K562 (cell line): ENCODE measurements around the gene ACP4. TPM values are rescaled to one million over a fixed set of nuclear protein-coding genes. Genes with fewer than 3 reads are reported as not detected.

Source experiments
- BRD4 ChIP-seq: fragments of 200-600 bp; sonication (generic); IDR thresholded peaks from 2 replicates; pipeline ENCODE4 v1.6.1; 2017; ENCODE audit warnings: inconsistent platforms
- EGR1 ChIP-seq: fragments of 450-650 bp; conservative IDR thresholded peaks from 2 replicates; pipeline ENCODE4 v1.6.1; 2017; ENCODE audit warnings: mild to moderate bottlenecking
- ESRRB ChIP-seq: fragments of 250-450 bp; sonication (Bioruptor Pico); IDR thresholded peaks from 2 replicates; pipeline ENCODE4 v1.5.0; 2020; ENCODE audit warnings: mild to moderate bottlenecking, moderate library complexity, borderline replicate concordance
- FUS ChIP-seq: fragments of 200-400 bp; formaldehyde crosslinking; optimal IDR thresholded peaks from 2 replicates; pipeline ENCODE3; 2017; ENCODE audit warnings: low read depth, low read length
- GATAD2A ChIP-seq: fragments of 450-650 bp; IDR thresholded peaks from 2 replicates; pipeline ENCODE4 v1.6.1; 2017
- HNRNPL ChIP-seq: fragments of 200-400 bp; formaldehyde crosslinking; IDR thresholded peaks from 2 replicates; pipeline ENCODE4 v1.6.1; 2017; ENCODE audit warnings: low read depth, mild to moderate bottlenecking, low read length
- HSF4 ChIP-seq: fragments of 250-450 bp; sonication (Bioruptor Pico); IDR thresholded peaks from 2 replicates; pipeline ENCODE4 v2.1.2; 2022; ENCODE audit warnings: mild to moderate bottlenecking, moderate library complexity, borderline replicate concordance
- ILK ChIP-seq: fragments of 450-650 bp; IDR thresholded peaks from 2 replicates; pipeline ENCODE4 v1.6.1; 2016; ENCODE audit warnings: missing genetic modification characterization, low read depth, mild to moderate bottlenecking, missing compliant biosample characterization, moderate library complexity, borderline replicate concordance
- MAFG ChIP-seq: fragments of 450-650 bp; conservative IDR thresholded peaks from 2 replicates; pipeline ENCODE4 v1.6.1; 2016; ENCODE audit warnings: missing genetic modification characterization, missing compliant biosample characterization
- MAZ ChIP-seq, 2 experiments: fragments of 450-650 bp in 1 of 2; sonication (generic) in 1 of 2; formaldehyde crosslinking; IDR thresholded peaks in 1 of 2; conservative IDR thresholded peaks in 1 of 2; 2 replicates each; pipeline versions ENCODE4 v1.4.0 to v1.5.0; 2020; ENCODE audit warnings: mild to moderate bottlenecking in 1 of 2, missing genetic modification reagents in 1 of 2
- MLX ChIP-seq, 2 experiments: fragments of 450-650 bp in 1 of 2; sonication (generic) in 1 of 2; formaldehyde crosslinking; conservative IDR thresholded peaks; 2 replicates each; pipeline versions ENCODE4 v1.4.0 to v1.8.1; 2020 to 2022; ENCODE audit warnings: mild to moderate bottlenecking in 1 of 2, missing genetic modification reagents in 1 of 2
- NRF1 ChIP-seq, 2 experiments: fragments of 450-650 bp; IDR thresholded peaks in 1 of 2; conservative IDR thresholded peaks in 1 of 2; 2 replicates each; pipeline ENCODE4 v1.6.1; 2014; ENCODE audit warnings: mild to moderate bottlenecking in 2 of 2
- PYGO2 ChIP-seq: fragments of 450-650 bp; IDR thresholded peaks from 2 replicates; pipeline ENCODE4 v1.6.1; 2016; ENCODE audit warnings: mild to moderate bottlenecking, missing genetic modification characterization, moderate library complexity, missing compliant biosample characterization
- RBBP5 ChIP-seq: fragments of 200-600 bp; sonication (generic); IDR thresholded peaks from 2 replicates; pipeline ENCODE4 v1.6.1; 2012; ENCODE audit warnings: borderline replicate concordance, mild to moderate bottlenecking, low read length, control low read depth, inconsistent platforms; ENCODE audit not compliant: insufficient read depth, poor library complexity, severe bottlenecking
- SMAD1 ChIP-seq: fragments of 150-350 bp; IDR thresholded peaks from 2 replicates; pipeline ENCODE4 v1.6.1; 2014; ENCODE audit warnings: low read length, low read depth; ENCODE audit not compliant: partially characterized antibody
- SMC3 ChIP-seq: conservative IDR thresholded peaks from 2 replicates; pipeline ENCODE4 v1.6.1; 2011; ENCODE audit warnings: low read depth, low read length, improper control_type of control experiment; ENCODE audit not compliant: insufficient read depth
- TAF1 ChIP-seq: IDR thresholded peaks from 2 replicates; pipeline ENCODE4 v1.6.1; 2011; ENCODE audit warnings: mild to moderate bottlenecking, low read length, moderate library complexity; ENCODE audit not compliant: insufficient read depth, control insufficient read depth, severe bottlenecking; ENCODE audit errors: extremely low read depth
- THRAP3 ChIP-seq: fragments of 450-650 bp; IDR thresholded peaks from 2 replicates; pipeline ENCODE4 v1.6.1; 2016; ENCODE audit warnings: mild to moderate bottlenecking, inconsistent platforms, borderline replicate concordance
- UBTF ChIP-seq, 2 experiments: IDR thresholded peaks; 2 replicates each; pipeline ENCODE4 v1.6.1; 2012; ENCODE audit warnings: improper control_type of control experiment in 2 of 2, low read depth in 2 of 2, low read length in 2 of 2, borderline replicate concordance in 1 of 2
- ZNF57 ChIP-seq: fragments of 450-650 bp; formaldehyde crosslinking; IDR thresholded peaks from 2 replicates; pipeline ENCODE4 v1.4.0; 2020; ENCODE audit warnings: mild to moderate bottlenecking, moderate library complexity
- ZNF586 ChIP-seq: fragments of 450-650 bp; formaldehyde crosslinking; conservative IDR thresholded peaks from 2 replicates; pipeline ENCODE4 v1.4.0; 2020; ENCODE audit warnings: mild to moderate bottlenecking, moderate library complexity
- polyA plus RNA-seq, 8 experiments: library from polyadenylated mRNA; depleted of rRNA in 4 of 8; stranded (reverse) in 5 of 8; unstranded in 3 of 8; fragments of >200 nt; fragmentation: Nextera tagmentation in 2 of 8; fragmentation: Illumina TruSeq in 1 of 8; extraction: Ambion mirVana in 2 of 8; extraction: Trizol in 1 of 8; gene quantifications; 2 replicates each; pipeline versions ENCODE4 v1.2.1 to v1.2.3, GENCODE V29; 2011 to 2014; ENCODE audit warnings: inconsistent platforms in 1 of 8, missing spikeins in 1 of 8
- total RNA-seq, 7 experiments: library from RNA; depleted of rRNA in 6 of 7; stranded (reverse); fragments of >200 nt in 6 of 7; fragmentation: Illumina TruSeq in 2 of 7; extraction: Trizol in 2 of 7; gene quantifications; 2 replicates each; pipeline versions ENCODE4 v1.2.1 to v1.2.3, GENCODE V29; 2011 to 2021; ENCODE audit warnings: low replicate concordance in 1 of 7
- TF ChIP-seq, protein P1 (sequence below): fragments of 450-650 bp; IDR thresholded peaks from 2 replicates; pipeline ENCODE4 v1.6.1; 2018; ENCODE audit not compliant: partially characterized antibody

ACP4 gene
- total and polyA plus RNA-seq, 9 of the 15 experiments (the other 6 are each of a cell fraction or from before 2014, with no cell fraction given) = not detected

DNA sequence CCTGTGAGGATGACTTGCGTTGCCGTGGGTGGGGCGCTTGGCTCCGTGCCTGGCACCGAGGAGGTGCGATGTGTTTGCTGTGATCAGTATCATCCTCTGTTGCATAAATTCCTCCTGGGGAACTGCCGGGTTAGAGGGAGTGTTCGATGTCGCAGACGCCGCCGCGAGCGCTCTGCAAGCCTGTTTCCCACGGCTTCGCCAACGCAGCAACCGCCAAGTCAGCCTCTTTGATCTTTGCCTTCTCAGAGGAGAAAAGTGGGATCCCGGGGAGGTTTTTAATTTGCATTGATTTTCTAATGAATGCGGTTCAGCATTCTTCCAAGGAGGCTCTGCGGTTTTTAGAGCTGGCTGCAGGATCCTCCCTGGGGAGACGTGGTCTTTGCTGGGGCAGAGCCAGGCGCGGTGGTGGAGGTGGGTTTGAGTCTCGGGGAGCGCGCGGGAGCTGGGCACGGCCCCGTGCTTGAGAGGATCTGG is 12.3 kb upstream of the ACP4 start (continued):
- TF ChIP-seq PYGO2 (tag) (no peak), ILK (tag) (no peak), SMAD1 (no peak), MAFG (0 out of 2 replicates have a peak, but pooled peaks have one; percentile 2), FUS (no peak), NRF1 (conservative IDR thresholded peaks at IDR 0.05 in 1 of 2, IDR thresholded peaks at IDR 0.05 in 1 of 2) (peak in 1 of 2 experiments; percentile 26; a peak in 1 of 4 replicates), MLX (CRISPR knock-in tag; conservative IDR thresholded peaks at IDR 0.05) (no peak), BRD4 (no peak), UBTF (IDR thresholded peaks at IDR 0.05; ENCODE audit: borderline replicate concordance in 1 of 2, low read depth in 2 of 2, low read length in 2 of 2) (no peak), MAZ (CRISPR knock-in tag; conservative IDR thresholded peaks at IDR 0.05 in 1 of 2, IDR thresholded peaks at IDR 0.05 in 1 of 2) (no peak), GATAD2A (no peak), SMC3 (no peak), RBBP5 (peak; percentile 22), ZNF586 (CRISPR knock-in tag) (no peak), HNRNPL (no peak), HSF4 (CRISPR knock-in tag) (no peak), EGR1 (peak; percentile 28), THRAP3 (no peak), ESRRB (no peak), TAF1 (no peak), ZNF57 (CRISPR knock-in tag) (no peak)
- TF ChIP-seq, protein P1, sequence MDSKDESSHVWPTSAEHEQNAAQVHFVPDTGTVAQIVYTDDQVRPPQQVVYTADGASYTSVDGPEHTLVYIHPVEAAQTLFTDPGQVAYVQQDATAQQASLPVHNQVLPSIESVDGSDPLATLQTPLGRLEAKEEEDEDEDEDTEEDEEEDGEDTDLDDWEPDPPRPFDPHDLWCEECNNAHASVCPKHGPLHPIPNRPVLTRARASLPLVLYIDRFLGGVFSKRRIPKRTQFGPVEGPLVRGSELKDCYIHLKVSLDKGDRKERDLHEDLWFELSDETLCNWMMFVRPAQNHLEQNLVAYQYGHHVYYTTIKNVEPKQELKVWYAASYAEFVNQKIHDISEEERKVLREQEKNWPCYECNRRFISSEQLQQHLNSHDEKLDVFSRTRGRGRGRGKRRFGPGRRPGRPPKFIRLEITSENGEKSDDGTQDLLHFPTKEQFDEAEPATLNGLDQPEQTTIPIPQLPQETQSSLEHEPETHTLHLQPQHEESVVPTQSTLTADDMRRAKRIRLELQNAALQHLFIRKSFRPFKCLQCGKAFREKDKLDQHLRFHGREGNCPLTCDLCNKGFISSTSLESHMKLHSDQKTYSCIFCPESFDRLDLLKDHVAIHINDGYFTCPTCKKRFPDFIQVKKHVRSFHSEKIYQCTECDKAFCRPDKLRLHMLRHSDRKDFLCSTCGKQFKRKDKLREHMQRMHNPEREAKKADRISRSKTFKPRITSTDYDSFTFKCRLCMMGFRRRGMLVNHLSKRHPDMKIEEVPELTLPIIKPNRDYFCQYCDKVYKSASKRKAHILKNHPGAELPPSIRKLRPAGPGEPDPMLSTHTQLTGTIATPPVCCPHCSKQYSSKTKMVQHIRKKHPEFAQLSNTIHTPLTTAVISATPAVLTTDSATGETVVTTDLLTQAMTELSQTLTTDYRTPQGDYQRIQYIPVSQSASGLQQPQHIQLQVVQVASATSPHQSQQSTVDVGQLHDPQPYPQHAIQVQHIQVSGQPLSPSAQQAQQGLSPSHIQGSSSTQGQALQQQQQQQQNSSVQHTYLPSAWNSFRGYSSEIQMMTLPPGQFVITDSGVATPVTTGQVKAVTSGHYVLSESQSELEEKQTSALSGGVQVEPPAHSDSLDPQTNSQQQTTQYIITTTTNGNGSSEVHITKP = no peak
